HepG2 (cell line): ENCODE data around the gene TTLL12. TPM values are rescaled to one million over a fixed set of nuclear protein-coding genes. Genes with fewer than 3 reads are reported as not detected.

Experiments
- AGO1 ChIP-seq: fragments of 200-400 bp; formaldehyde crosslinking; IDR thresholded peaks from 2 replicates; pipeline ENCODE4 v1.6.1; 2017; ENCODE audit warnings: mild to moderate bottlenecking, low read depth, low read length, moderate library complexity; ENCODE audit not compliant: poor library complexity, severe bottlenecking
- ATF2 ChIP-seq: sonication (generic); formaldehyde crosslinking; IDR thresholded peaks from 2 replicates; pipeline ENCODE4 v1.4.0; 2020; ENCODE audit warnings: missing genetic modification reagents
- CEBPZ ChIP-seq: IDR thresholded peaks from 2 replicates; pipeline ENCODE4 v1.6.1; 2012; ENCODE audit warnings: low read length, improper control_type of control experiment
- DZIP1 ChIP-seq: sonication (generic); formaldehyde crosslinking; IDR thresholded peaks from 2 replicates; pipeline ENCODE4 v1.5.0; 2020; ENCODE audit warnings: mild to moderate bottlenecking, missing genetic modification reagents
- MAFF ChIP-seq: IDR thresholded peaks from 2 replicates; pipeline ENCODE4 v1.6.1; 2011; ENCODE audit warnings: low read depth, low read length, improper control_type of control experiment
- MED1 ChIP-seq: sonication (generic); formaldehyde crosslinking; IDR thresholded peaks from 2 replicates; pipeline ENCODE4 v1.4.0; 2020; ENCODE audit warnings: missing genetic modification reagents
- NR2F6 ChIP-seq, 2 experiments: IDR thresholded peaks; 2 replicates each; pipeline ENCODE4 v1.6.1; 2016; ENCODE audit warnings: antibody characterized with exemption in 1 of 2, mild to moderate bottlenecking in 1 of 2
- RARA ChIP-seq: IDR thresholded peaks from 2 replicates; pipeline ENCODE4 v1.6.1; 2016; ENCODE audit warnings: missing genetic modification reagents, missing compliant biosample characterization
- RXRA ChIP-seq: sonication (generic); formaldehyde crosslinking; IDR thresholded peaks from 2 replicates; pipeline ENCODE4 v1.5.1; 2020; ENCODE audit warnings: missing genetic modification reagents
- polyA plus RNA-seq, 8 experiments: library from polyadenylated mRNA; depleted of rRNA in 3 of 8; stranded (reverse) in 7 of 8; unstranded in 1 of 8; fragments of >200 nt; fragmentation: Illumina TruSeq in 4 of 8; extraction: Trizol in 4 of 8; gene quantifications; 2 replicates each; pipeline versions ENCODE4 v1.2.1 to v1.2.3, GENCODE V29; 2011 to 2016; ENCODE audit warnings: low read depth in 4 of 8, missing spikeins in 1 of 8, mixed read lengths in 1 of 8; ENCODE audit not compliant: insufficient read depth in 1 of 8
- total RNA-seq, 5 experiments: library from RNA; depleted of rRNA; stranded (reverse); fragments of >200 nt; fragmentation: Illumina TruSeq; extraction: Trizol; gene quantifications; 2 replicates each; pipeline ENCODE4 v1.2.3, GENCODE V29; 2016; ENCODE audit warnings: low read depth in 1 of 5
- TF ChIP-seq, protein P1 (sequence below), 2 experiments: IDR thresholded peaks; 2 replicates each; pipeline ENCODE4 v1.6.1; 2011 to 2012; ENCODE audit warnings: low read length in 2 of 2, borderline replicate concordance in 1 of 2, low read depth in 1 of 2, mild to moderate bottlenecking in 1 of 2, moderate library complexity in 1 of 2

The TTLL12 gene
- total and polyA plus RNA-seq, 2 of the 13 experiments (the other 11 are each of a cell fraction or from before 2014, with no cell fraction given), result 11.9 to 38.1 TPM

GRCh38 chr22:43142880-43143562 is 43.9 kb downstream of the TTLL12 start, which contains the start of gene MCAT (continued):
- TF ChIP-seq DZIP1 (no peak), MED1 (CRISPR knock-in tag) (peak; percentile 63; the same call in 1 of the 2 replicates), NR2F6 (IDR thresholded peaks at IDR 0.05) (no peak), NR2F6 (CRISPR knock-in tag; IDR thresholded peaks at IDR 0.05) (peak; percentile 29; the same call in 1 of the 2 replicates), MAFF (no peak), RXRA (CRISPR knock-in tag) (peak; percentile 55; the same call in 1 of the 2 replicates), CEBPZ (no peak), ATF2 (CRISPR knock-in tag) (peak; percentile 83), RARA (CRISPR knock-in tag) (no peak), AGO1 (no peak)
- TF ChIP-seq, protein P1, sequence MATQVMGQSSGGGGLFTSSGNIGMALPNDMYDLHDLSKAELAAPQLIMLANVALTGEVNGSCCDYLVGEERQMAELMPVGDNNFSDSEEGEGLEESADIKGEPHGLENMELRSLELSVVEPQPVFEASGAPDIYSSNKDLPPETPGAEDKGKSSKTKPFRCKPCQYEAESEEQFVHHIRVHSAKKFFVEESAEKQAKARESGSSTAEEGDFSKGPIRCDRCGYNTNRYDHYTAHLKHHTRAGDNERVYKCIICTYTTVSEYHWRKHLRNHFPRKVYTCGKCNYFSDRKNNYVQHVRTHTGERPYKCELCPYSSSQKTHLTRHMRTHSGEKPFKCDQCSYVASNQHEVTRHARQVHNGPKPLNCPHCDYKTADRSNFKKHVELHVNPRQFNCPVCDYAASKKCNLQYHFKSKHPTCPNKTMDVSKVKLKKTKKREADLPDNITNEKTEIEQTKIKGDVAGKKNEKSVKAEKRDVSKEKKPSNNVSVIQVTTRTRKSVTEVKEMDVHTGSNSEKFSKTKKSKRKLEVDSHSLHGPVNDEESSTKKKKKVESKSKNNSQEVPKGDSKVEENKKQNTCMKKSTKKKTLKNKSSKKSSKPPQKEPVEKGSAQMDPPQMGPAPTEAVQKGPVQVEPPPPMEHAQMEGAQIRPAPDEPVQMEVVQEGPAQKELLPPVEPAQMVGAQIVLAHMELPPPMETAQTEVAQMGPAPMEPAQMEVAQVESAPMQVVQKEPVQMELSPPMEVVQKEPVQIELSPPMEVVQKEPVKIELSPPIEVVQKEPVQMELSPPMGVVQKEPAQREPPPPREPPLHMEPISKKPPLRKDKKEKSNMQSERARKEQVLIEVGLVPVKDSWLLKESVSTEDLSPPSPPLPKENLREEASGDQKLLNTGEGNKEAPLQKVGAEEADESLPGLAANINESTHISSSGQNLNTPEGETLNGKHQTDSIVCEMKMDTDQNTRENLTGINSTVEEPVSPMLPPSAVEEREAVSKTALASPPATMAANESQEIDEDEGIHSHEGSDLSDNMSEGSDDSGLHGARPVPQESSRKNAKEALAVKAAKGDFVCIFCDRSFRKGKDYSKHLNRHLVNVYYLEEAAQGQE (IDR thresholded peaks at IDR 0.05; ENCODE audit: borderline replicate concordance in 1 of 2, low read depth in 1 of 2, low read length in 2 of 2), result no peak; a peak in 1 of 4 replicates
